Sigmoid colon (tissue), 7 donors: ENCODE data around the gene SEMA5B. TPM values are rescaled to one million over a fixed set of nuclear protein-coding genes. Genes with fewer than 3 reads are reported as not detected.
A peak's percentile ranks its signal among the peaks of the same experiment; 100 is the strongest.

Experiments
- DNase-seq: peaks from one replicate; pipeline ENCODE4 v3.0.0-alpha.2; 2019
- H3K27ac ChIP-seq, 4 donors: fragments of 200-600 bp; sonication (generic); one replicate each; pipeline ENCODE4 v1.5.1; 2016 to 2019; ENCODE audit warnings: mild to moderate bottlenecking in 1 of 4
- H3K27me3 ChIP-seq, 3 donors: fragments of 200-600 bp; sonication (generic); one replicate each; pipeline ENCODE4 v1.5.1; 2019; ENCODE audit warnings: mild to moderate bottlenecking in 1 of 3
- H3K36me3 ChIP-seq, 4 donors: fragments of 200-600 bp; sonication (generic); one replicate each; pipeline ENCODE4 v1.5.1; 2016 to 2019
- H3K4me1 ChIP-seq, 4 donors: fragments of 200-600 bp; sonication (generic); one replicate each; pipeline ENCODE4 v1.5.1; 2017 to 2019
- H3K4me3 ChIP-seq, 4 donors: fragments of 200-600 bp; sonication (generic); one replicate each; pipeline ENCODE4 v1.5.1; 2017 to 2019; ENCODE audit warnings: mild to moderate bottlenecking in 2 of 4, moderate library complexity in 1 of 4
- H3K9me3 ChIP-seq, 4 donors: fragments of 200-600 bp in 3 of 4; sonication (generic) in 3 of 4; one replicate each; pipeline versions ENCODE4 v1.5.1 to v1.6.1; 2013 to 2019
- EP300 ChIP-seq, 4 donors: sonication (generic); formaldehyde crosslinking; IDR thresholded peaks; one replicate each; pipeline ENCODE4 v1.6.1; 2017; ENCODE audit warnings: antibody characterized with exemption in 4 of 4
- POLR2A ChIP-seq, 2 donors: fragments of 450-650 bp; IDR thresholded peaks; one replicate each; pipeline ENCODE4 v1.6.1; 2016; ENCODE audit warnings: antibody characterized with exemption in 2 of 2, mild to moderate bottlenecking in 2 of 2, moderate library complexity in 2 of 2
- POLR2AphosphoS5 ChIP-seq, 4 donors: sonication (generic); formaldehyde crosslinking; IDR thresholded peaks; one replicate each; pipeline ENCODE4 v1.6.1; 2017; ENCODE audit warnings: antibody characterized with exemption in 4 of 4
- WGBS, 2 donors: extraction: QIAGEN DNeasy Blood & Tissue Kit; methylation state at CpG; one replicate each; pipeline ENCODE4 v1.1.7; 2013; 5-methylcytosine and 5-hydroxymethylcytosine counted together
- intact Hi-C: fragments of 100-400 bp; cut with DNase I; formaldehyde crosslinking; loops from one replicate; pipeline ENCODE4 v1.15.1; 2023
- polyA plus RNA-seq, 3 donors: library from polyadenylated mRNA; stranded (reverse); fragments of 200-250 nt; gene quantifications; one replicate each; pipeline ENCODE4 v1.2.3, GENCODE V29; 2013
- total RNA-seq, 4 donors: library from RNA; depleted of rRNA; stranded (reverse); fragments of >200 nt; gene quantifications; one replicate each; pipeline ENCODE4 v1.1.0, GENCODE V29; 2016
- TF ChIP-seq, protein P1 (sequence below), 4 experiments: fragments of 450-650 bp in 3 of 4; fragments of 200-600 bp in 1 of 4; IDR thresholded peaks; one replicate each; pipeline ENCODE4 v1.5.1; 2016 to 2019; ENCODE audit warnings: antibody characterized with exemption in 4 of 4, mild to moderate bottlenecking in 3 of 4, moderate library complexity in 2 of 4
- donor health status: healthy with polysubstance abuse.
- donor health status: Bipolar disorder and iron deficiency.
- donor health status: healthy.

SEMA5B gene
- total and polyA plus RNA-seq, 7 donors = 0.36 to 0.69 (median 0.55) TPM; not detected in 2

DNA sequence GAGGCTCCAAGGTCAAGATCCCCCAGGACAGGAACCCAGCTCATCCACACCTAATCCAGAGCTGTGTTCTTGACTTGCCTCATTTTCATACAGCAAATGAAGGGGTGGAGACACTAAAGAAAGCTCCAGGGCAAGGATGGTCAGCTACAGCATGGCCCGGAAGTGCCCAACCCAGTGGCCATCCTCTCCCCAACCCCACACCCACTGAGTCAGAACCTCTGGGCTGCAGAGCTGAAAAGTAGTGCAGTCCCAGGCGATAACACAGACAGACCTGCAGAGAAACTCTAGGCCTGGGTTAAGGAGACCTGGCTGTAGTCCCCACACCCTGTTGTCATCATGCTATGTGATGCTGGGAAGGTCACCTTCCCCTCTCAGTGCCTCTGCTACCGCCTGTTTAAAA lies 85.3 kb downstream of the SEMA5B start:
- peaks cover 0 to 14% (median 4%) of the 10 kb centered on the region in 4 donors for H3K4me1 ChIP-seq
- H3K27ac ChIP-seq = no peak overlapping the region
- WGBS, 2 donors = 83 to 94% methylated on average over 3 of the region's 3 CpGs
- no peak for DNase-seq
- TF ChIP-seq, protein P1, sequence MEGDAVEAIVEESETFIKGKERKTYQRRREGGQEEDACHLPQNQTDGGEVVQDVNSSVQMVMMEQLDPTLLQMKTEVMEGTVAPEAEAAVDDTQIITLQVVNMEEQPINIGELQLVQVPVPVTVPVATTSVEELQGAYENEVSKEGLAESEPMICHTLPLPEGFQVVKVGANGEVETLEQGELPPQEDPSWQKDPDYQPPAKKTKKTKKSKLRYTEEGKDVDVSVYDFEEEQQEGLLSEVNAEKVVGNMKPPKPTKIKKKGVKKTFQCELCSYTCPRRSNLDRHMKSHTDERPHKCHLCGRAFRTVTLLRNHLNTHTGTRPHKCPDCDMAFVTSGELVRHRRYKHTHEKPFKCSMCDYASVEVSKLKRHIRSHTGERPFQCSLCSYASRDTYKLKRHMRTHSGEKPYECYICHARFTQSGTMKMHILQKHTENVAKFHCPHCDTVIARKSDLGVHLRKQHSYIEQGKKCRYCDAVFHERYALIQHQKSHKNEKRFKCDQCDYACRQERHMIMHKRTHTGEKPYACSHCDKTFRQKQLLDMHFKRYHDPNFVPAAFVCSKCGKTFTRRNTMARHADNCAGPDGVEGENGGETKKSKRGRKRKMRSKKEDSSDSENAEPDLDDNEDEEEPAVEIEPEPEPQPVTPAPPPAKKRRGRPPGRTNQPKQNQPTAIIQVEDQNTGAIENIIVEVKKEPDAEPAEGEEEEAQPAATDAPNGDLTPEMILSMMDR (IDR thresholded peaks at IDR 0.05) = no peak
- TF ChIP-seq POLR2A (IDR thresholded peaks at IDR 0.05) (no peak), POLR2AphosphoS5 (IDR thresholded peaks at IDR 0.05) (no peak), EP300 (IDR thresholded peaks at IDR 0.05) (no peak)
- no peaks in the 10 kb centered on the region for H3K9me3 ChIP-seq
- H3K4me3 ChIP-seq = no peak overlapping the region
- no peaks in the 10 kb centered on the region for H3K36me3 ChIP-seq
- H3K27me3 ChIP-seq = no peaks in the 10 kb centered on the region
- intact Hi-C loops = loop anchor here (2.0 to 5.0 kb wide), 4 partner anchors 87 to 615 kb away; partner anchors contain the start of gene SEC22A

DNA sequence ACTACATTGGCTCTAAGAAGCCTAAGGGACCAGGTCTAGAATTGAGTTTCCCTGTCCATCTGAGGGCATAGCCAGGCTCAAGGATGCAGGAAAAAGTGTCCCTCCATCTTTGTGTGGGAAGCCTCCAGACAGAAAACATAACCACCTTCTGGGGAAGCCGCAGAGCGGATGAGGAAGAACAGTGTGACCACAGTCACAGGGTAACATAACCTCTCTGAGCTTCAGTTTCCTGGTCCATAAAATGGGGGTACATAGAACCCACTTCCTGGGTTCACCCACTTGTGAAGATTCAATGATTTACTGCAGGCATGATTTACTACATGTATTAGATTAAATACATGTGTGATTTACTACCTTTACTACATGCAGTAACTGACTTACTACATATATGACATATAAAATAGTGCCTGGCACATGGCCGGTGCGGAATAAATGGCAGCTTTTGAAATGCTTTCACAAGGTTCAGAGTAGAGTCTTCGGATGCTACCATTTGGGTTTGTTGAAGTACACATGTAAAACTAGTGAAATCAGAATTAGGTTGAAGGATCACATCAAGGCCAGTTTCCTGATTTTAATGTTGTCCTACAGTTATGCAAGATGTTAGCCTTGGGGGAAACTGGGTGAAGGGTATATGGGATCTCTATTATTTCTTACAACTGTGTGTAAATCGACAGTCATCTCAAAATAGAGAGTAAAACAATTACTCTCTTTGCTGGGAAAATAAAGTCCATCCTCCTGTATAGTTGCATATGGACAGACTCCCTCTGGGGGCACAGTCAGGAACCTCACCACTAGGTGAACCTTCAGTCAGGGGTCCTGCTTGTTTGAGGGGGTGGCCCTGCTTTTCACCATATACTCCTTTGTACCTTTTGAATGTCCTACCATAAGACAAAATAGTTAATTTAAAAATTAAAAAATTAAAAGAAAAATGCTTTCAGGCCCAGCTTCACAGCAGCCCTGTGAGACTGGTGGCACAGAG lies 86.0 kb downstream of the SEMA5B start:
- H3K27ac ChIP-seq = no peak overlapping the region

DNA sequence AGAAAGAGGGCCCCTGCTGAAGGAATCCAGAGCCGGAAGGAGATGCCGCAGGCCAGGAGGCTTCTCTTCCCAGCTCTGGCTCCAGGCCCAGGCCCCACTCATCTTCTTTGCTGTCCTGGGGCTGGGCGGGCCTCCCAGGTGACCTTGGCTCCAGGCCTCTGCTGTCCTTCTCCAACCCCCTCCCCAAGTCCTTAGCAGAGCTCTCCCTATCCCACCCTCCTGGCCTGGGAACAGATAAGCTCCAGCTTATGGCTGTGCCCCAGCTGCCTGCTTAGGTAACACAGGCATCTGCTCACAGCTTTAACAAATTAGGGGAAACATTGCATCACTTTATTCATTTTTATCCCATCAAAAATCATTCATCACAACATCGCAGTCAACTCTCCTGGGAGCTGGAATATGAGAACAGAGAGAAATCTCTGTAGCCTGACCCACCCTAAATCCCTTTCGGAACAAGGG lies 86.9 kb downstream of the SEMA5B start:
- intact Hi-C loops = loop anchor here (5.0 kb wide), 3 partner anchors 262 to 617 kb away; partner anchors contain the start of gene SEC22A
- peak; percentile 77 for DNase-seq
- Histone ChIP-seq H3K4me1 (peaks cover 0 to 14% (median 4%) of the 10 kb centered on the region in 4 donors), H3K27me3 (no peaks in the 10 kb centered on the region), H3K9me3 (no peaks in the 10 kb centered on the region), H3K36me3 (no peaks in the 10 kb centered on the region), H3K27ac (peak overlapping the region in 2 of 4 donors; percentile 24 to 30), H3K4me3 (no peak overlapping the region)
- TF ChIP-seq EP300 (IDR thresholded peaks at IDR 0.05) = no peak
- peak in 3 of 4 donors; percentile 6 to 49 (median 36) for TF ChIP-seq POLR2AphosphoS5 (IDR thresholded peaks at IDR 0.05)
- WGBS, 2 donors = 85% methylated on average over 5 of the region's 5 CpGs

More for the DNA sequence above, 86.0 kb downstream of the SEMA5B start:
- WGBS, 2 donors = 85 to 88% methylated on average over 6 of the region's 6 CpGs
- no peaks in the 10 kb centered on the region for H3K36me3 ChIP-seq
- no peaks in the 10 kb centered on the region for H3K9me3 ChIP-seq
- H3K4me1 ChIP-seq = peaks cover 0 to 14% (median 4%) of the 10 kb centered on the region in 4 donors
- TF ChIP-seq POLR2AphosphoS5 (IDR thresholded peaks at IDR 0.05) (no peak), POLR2A (IDR thresholded peaks at IDR 0.05) (no peak), EP300 (IDR thresholded peaks at IDR 0.05) (no peak)
- TF ChIP-seq, protein P1 (IDR thresholded peaks at IDR 0.05) = no peak
- H3K4me3 ChIP-seq = no peak overlapping the region
- no peak for DNase-seq
- H3K27me3 ChIP-seq = no peaks in the 10 kb centered on the region
- intact Hi-C loops = loop anchor here (2.0 to 5.0 kb wide), 4 partner anchors 87 to 616 kb away; partner anchors contain the start of gene SEC22A

DNA sequence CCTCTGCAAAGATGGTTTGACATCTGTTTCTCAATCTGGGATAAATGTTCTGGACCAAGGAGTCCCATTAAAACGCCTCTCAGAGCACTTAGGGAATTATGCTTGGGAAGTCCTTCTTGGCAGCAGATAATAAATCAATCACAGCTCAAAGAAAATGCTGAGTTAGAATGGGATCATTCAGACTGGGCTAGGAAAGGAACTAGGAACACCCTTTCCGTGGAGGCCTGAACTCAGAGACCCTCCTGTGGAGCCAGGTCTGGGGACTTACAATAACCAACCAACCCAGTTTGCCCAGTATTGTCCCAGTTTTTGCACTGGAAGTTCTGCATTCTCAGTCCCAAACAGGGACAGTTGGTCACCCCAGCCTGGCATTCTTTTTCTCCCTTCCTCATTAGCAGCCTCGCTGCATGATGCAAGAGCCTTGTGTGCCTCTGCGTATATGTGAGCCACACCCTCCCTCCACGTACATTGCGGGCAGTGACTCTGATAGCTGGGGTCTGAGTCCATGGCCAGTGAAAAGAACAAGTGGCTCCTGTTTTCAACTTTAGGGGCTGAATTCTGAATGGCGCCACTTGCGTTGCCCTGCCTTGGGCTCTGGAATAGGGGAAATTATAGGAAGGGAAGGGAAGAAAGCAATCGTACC lies 88.7 kb downstream of the SEMA5B start:
- H3K4me3 ChIP-seq = no peak overlapping the region
- H3K27ac ChIP-seq = no peak overlapping the region
- WGBS, 2 donors = 57 to 83% methylated on average over 9 of the region's 9 CpGs

More for the DNA sequence above, 88.7 kb downstream of the SEMA5B start:
- intact Hi-C loops = no loop called here
- TF ChIP-seq POLR2AphosphoS5 (IDR thresholded peaks at IDR 0.05) = no peak
- TF ChIP-seq, protein P1 (IDR thresholded peaks at IDR 0.05) = no peak
- Histone ChIP-seq H3K27me3 (no peaks in the 10 kb centered on the region), H3K9me3 (no peaks in the 10 kb centered on the region), H3K36me3 (no peaks in the 10 kb centered on the region), H3K4me1 (peaks cover 0 to 7% (median 4%) of the 10 kb centered on the region in 4 donors)
- no peak for DNase-seq
